Sigmoid colon (tissue), 7 donors: ENCODE data around the gene CCDC85C. TPM values are rescaled to one million over a fixed set of nuclear protein-coding genes. Genes with fewer than 3 reads are reported as not detected.

Experiments
- DNase-seq: peaks from one replicate; pipeline ENCODE4 v3.0.0-alpha.2; 2019
- H3K27ac ChIP-seq, 4 donors: fragments of 200-600 bp; sonication (generic); one replicate each; pipeline ENCODE4 v1.5.1; 2016 to 2019; ENCODE audit warnings: mild to moderate bottlenecking in 1 of 4
- H3K27me3 ChIP-seq, 3 donors: fragments of 200-600 bp; sonication (generic); one replicate each; pipeline ENCODE4 v1.5.1; 2019; ENCODE audit warnings: mild to moderate bottlenecking in 1 of 3
- H3K36me3 ChIP-seq, 4 donors: fragments of 200-600 bp; sonication (generic); one replicate each; pipeline ENCODE4 v1.5.1; 2016 to 2019
- H3K4me1 ChIP-seq, 4 donors: fragments of 200-600 bp; sonication (generic); one replicate each; pipeline ENCODE4 v1.5.1; 2017 to 2019
- H3K4me3 ChIP-seq, 4 donors: fragments of 200-600 bp; sonication (generic); one replicate each; pipeline ENCODE4 v1.5.1; 2017 to 2019; ENCODE audit warnings: mild to moderate bottlenecking in 2 of 4, moderate library complexity in 1 of 4
- H3K9me3 ChIP-seq, 4 donors: fragments of 200-600 bp in 3 of 4; sonication (generic) in 3 of 4; one replicate each; pipeline versions ENCODE4 v1.5.1 to v1.6.1; 2013 to 2019
- CTCF ChIP-seq, 4 experiments: fragments of 450-650 bp in 3 of 4; fragments of 200-600 bp in 1 of 4; IDR thresholded peaks; one replicate each; pipeline ENCODE4 v1.5.1; 2016 to 2019; ENCODE audit warnings: antibody characterized with exemption in 4 of 4, mild to moderate bottlenecking in 3 of 4, moderate library complexity in 2 of 4
- EP300 ChIP-seq, 4 donors: sonication (generic); formaldehyde crosslinking; IDR thresholded peaks; one replicate each; pipeline ENCODE4 v1.6.1; 2017; ENCODE audit warnings: antibody characterized with exemption in 4 of 4
- POLR2A ChIP-seq, 2 donors: fragments of 450-650 bp; IDR thresholded peaks; one replicate each; pipeline ENCODE4 v1.6.1; 2016; ENCODE audit warnings: antibody characterized with exemption in 2 of 2, mild to moderate bottlenecking in 2 of 2, moderate library complexity in 2 of 2
- POLR2AphosphoS5 ChIP-seq, 4 donors: sonication (generic); formaldehyde crosslinking; IDR thresholded peaks; one replicate each; pipeline ENCODE4 v1.6.1; 2017; ENCODE audit warnings: antibody characterized with exemption in 4 of 4
- WGBS, 2 donors: extraction: QIAGEN DNeasy Blood & Tissue Kit; methylation state at CpG; one replicate each; pipeline ENCODE4 v1.1.7; 2013; 5-methylcytosine and 5-hydroxymethylcytosine counted together
- intact Hi-C: fragments of 100-400 bp; cut with DNase I; formaldehyde crosslinking; loops from one replicate; pipeline ENCODE4 v1.15.1; 2023
- polyA plus RNA-seq, 3 donors: library from polyadenylated mRNA; stranded (reverse); fragments of 200-250 nt; gene quantifications; one replicate each; pipeline ENCODE4 v1.2.3, GENCODE V29; 2013
- total RNA-seq, 4 donors: library from RNA; depleted of rRNA; stranded (reverse); fragments of >200 nt; gene quantifications; one replicate each; pipeline ENCODE4 v1.1.0, GENCODE V29; 2016
- donor health status: healthy with polysubstance abuse.
- donor health status: Bipolar disorder and iron deficiency.
- donor health status: healthy.

Gene CCDC85C
- total and polyA plus RNA-seq, 7 donors: 11.4 to 79.0 (median 28.1) TPM

- intact Hi-C loops: no loop called here
- no peaks in the 10 kb centered on the region for H3K27me3 ChIP-seq
- H3K27ac ChIP-seq: peak overlapping the region in 3 of 4 donors; percentile 94 to 99 (median 97)
- no peaks in the 10 kb centered on the region for H3K36me3 ChIP-seq
- DNase-seq: no peak
- H3K4me3 ChIP-seq: no peak overlapping the region
- TF ChIP-seq EP300 (IDR thresholded peaks at IDR 0.05) (no peak), POLR2AphosphoS5 (IDR thresholded peaks at IDR 0.05) (no peak), CTCF (IDR thresholded peaks at IDR 0.05) (no peak), POLR2A (IDR thresholded peaks at IDR 0.05) (no peak)
- no peaks in the 10 kb centered on the region for H3K9me3 ChIP-seq
- H3K4me1 ChIP-seq: peaks cover 0 to 50% (median 45%) of the 10 kb centered on the region in 4 donors
- 26 to 71% methylated on average over 4 of the region's 4 CpGs for WGBS, 2 donors
These were observed 125.9 kb downstream of the CCDC85C start for GRCh38 chr14:99478128-99478527.

GRCh38 chr14:99476864-99477263, 127.1 kb downstream of the CCDC85C start:
- H3K27ac ChIP-seq: no peak overlapping the region
- DNase-seq: no peak
- no peak overlapping the region for H3K4me3 ChIP-seq
- no peaks in the 10 kb centered on the region for H3K27me3 ChIP-seq
- TF ChIP-seq POLR2A (IDR thresholded peaks at IDR 0.05): no peak
- no peak for TF ChIP-seq CTCF (IDR thresholded peaks at IDR 0.05)
- TF ChIP-seq EP300 (IDR thresholded peaks at IDR 0.05): no peak
- no peak for TF ChIP-seq POLR2AphosphoS5 (IDR thresholded peaks at IDR 0.05)
- H3K9me3 ChIP-seq: no peaks in the 10 kb centered on the region
- intact Hi-C loops: no loop called here
- peaks cover 0 to 38% (median 33%) of the 10 kb centered on the region in 4 donors for H3K4me1 ChIP-seq
- WGBS, 2 donors: 73% methylated on average over 1 of the region's 1 CpG
- H3K36me3 ChIP-seq: no peaks in the 10 kb centered on the region

GRCh38 chr14:99475660-99476059, 128.3 kb downstream of the CCDC85C start:
- Histone ChIP-seq H3K9me3 (no peaks in the 10 kb centered on the region), H3K36me3 (no peaks in the 10 kb centered on the region), H3K27ac (peak overlapping the region in 2 of 4 donors; percentile 15 to 26), H3K27me3 (no peaks in the 10 kb centered on the region), H3K4me3 (no peak overlapping the region), H3K4me1 (peaks cover 0 to 37% (median 33%) of the 10 kb centered on the region in 4 donors)
- intact Hi-C loops: no loop called here
- no peak for TF ChIP-seq POLR2AphosphoS5 (IDR thresholded peaks at IDR 0.05)
- DNase-seq: no peak
- WGBS, 2 donors: 92 to 94% methylated on average over 2 of the region's 2 CpGs

- TF ChIP-seq POLR2A (IDR thresholded peaks at IDR 0.05) (no peak), CTCF (IDR thresholded peaks at IDR 0.05) (peak in 1 of 4 experiments; percentile 29), POLR2AphosphoS5 (IDR thresholded peaks at IDR 0.05) (no peak), EP300 (IDR thresholded peaks at IDR 0.05) (no peak)
- peak overlapping the region in 3 of 4 donors; percentile 15 to 54 (median 26) for H3K27ac ChIP-seq
- 87 to 92% methylated on average over 9 of the region's 9 CpGs for WGBS, 2 donors
These were observed 128.8 kb downstream of the CCDC85C start for GRCh38 chr14:99475179-99475578.

GRCh38 chr14:99473458-99473857, 130.5 kb downstream of the CCDC85C start:
- intact Hi-C loops: no loop called here
- no peak overlapping the region for H3K4me3 ChIP-seq
- no peaks in the 10 kb centered on the region for H3K36me3 ChIP-seq
- H3K27me3 ChIP-seq: no peaks in the 10 kb centered on the region
- H3K27ac ChIP-seq: no peak overlapping the region
- H3K9me3 ChIP-seq: no peaks in the 10 kb centered on the region
- peaks cover 0 to 25% (median 20%) of the 10 kb centered on the region in 4 donors for H3K4me1 ChIP-seq
- 71 to 83% methylated on average over 3 of the region's 3 CpGs for WGBS, 2 donors
- TF ChIP-seq EP300 (IDR thresholded peaks at IDR 0.05) (no peak), POLR2AphosphoS5 (IDR thresholded peaks at IDR 0.05) (no peak)
- no peak for DNase-seq

More at GRCh38 chr14:99475179-99475578, 128.8 kb downstream of the CCDC85C start:
- Histone ChIP-seq H3K4me3 (no peak overlapping the region), H3K36me3 (no peaks in the 10 kb centered on the region), H3K9me3 (no peaks in the 10 kb centered on the region), H3K27me3 (no peaks in the 10 kb centered on the region), H3K4me1 (peaks cover 0 to 37% (median 33%) of the 10 kb centered on the region in 4 donors)
- intact Hi-C loops: no loop called here
- no peak for DNase-seq

- H3K27me3 ChIP-seq: no peaks in the 10 kb centered on the region
- H3K4me1 ChIP-seq: peaks cover 0 to 25% (median 16%) of the 10 kb centered on the region in 4 donors
- TF ChIP-seq CTCF (IDR thresholded peaks at IDR 0.05) (no peak), POLR2AphosphoS5 (IDR thresholded peaks at IDR 0.05) (no peak), POLR2A (IDR thresholded peaks at IDR 0.05) (no peak), EP300 (IDR thresholded peaks at IDR 0.05) (no peak)
- H3K9me3 ChIP-seq: no peaks in the 10 kb centered on the region
- no peak overlapping the region for H3K27ac ChIP-seq
- WGBS, 2 donors: 83 to 91% methylated on average over 4 of the region's 4 CpGs
- DNase-seq: no peak
- intact Hi-C loops: no loop called here
- no peaks in the 10 kb centered on the region for H3K36me3 ChIP-seq
- no peak overlapping the region for H3K4me3 ChIP-seq
These were observed 131.1 kb downstream of the CCDC85C start for GRCh38 chr14:99472937-99473336.
